Stimulated activated naive CD8-positive, alpha-beta T cell treated with anti-CD3 and anti-CD28 coated beads, Interleukin-15, amount 100 ng/mL, for 72 hours (primary cell): Measurements from ENCODE around the gene SMCO1.
"Not testable (repeated sequence)": the region's sequence is repeated elsewhere in the genome, so short reads cannot be mapped to it uniquely, and the experiment has no call there.

Experiments
- ATAC-seq: fragments of 150-1000 bp; cut with Tn5 transposase; 2 replicates; pipeline ENCODE4 v1.10.0; 2021; ENCODE audit warnings: mild to moderate bottlenecking, moderate library complexity
- DNase-seq, 2 donors: peaks; one replicate each; pipeline ENCODE4 v3.0.0; 2021 to 2022
- H3K27ac Mint-ChIP-seq, 2 donors: one replicate each; pipeline ENCODE4 v1.8.0; 2022; ENCODE audit warnings: mild to moderate bottlenecking in 2 of 2, mixed read lengths in 2 of 2, moderate library complexity in 2 of 2
- H3K27me3 Mint-ChIP-seq: one replicate; pipeline ENCODE4 v1.8.0; 2022; ENCODE audit warnings: mixed read lengths
- H3K4me1 Mint-ChIP-seq: one replicate; pipeline ENCODE4 v1.8.0; 2022; ENCODE audit warnings: mild to moderate bottlenecking, mixed read lengths
- H3K4me3 Mint-ChIP-seq, 2 donors: one replicate each; pipeline ENCODE4 v1.8.0; 2022; ENCODE audit warnings: mild to moderate bottlenecking in 2 of 2, mixed read lengths in 2 of 2, moderate library complexity in 1 of 2
- H3K9me3 Mint-ChIP-seq, 2 donors: one replicate each; pipeline ENCODE4 v1.8.0; 2022; ENCODE audit warnings: mixed read lengths in 2 of 2

Gene SMCO1

GRCh38 chr3:196537319-196537984, 22.3 kb upstream of the SMCO1 start:
- Mint-ChIP-seq H3K27me3 (no peaks in the 10 kb centered on the region), H3K4me1 (peaks cover 6% of the 10 kb centered on the region), H3K4me3 (no peak overlapping the region), H3K9me3 (no peaks in the 10 kb centered on the region), H3K27ac (peak overlapping the region in 1 of 2 donors; percentile 69)
- peak; percentile 49 to 55 for DNase-seq
- no peak for ATAC-seq

DNA sequence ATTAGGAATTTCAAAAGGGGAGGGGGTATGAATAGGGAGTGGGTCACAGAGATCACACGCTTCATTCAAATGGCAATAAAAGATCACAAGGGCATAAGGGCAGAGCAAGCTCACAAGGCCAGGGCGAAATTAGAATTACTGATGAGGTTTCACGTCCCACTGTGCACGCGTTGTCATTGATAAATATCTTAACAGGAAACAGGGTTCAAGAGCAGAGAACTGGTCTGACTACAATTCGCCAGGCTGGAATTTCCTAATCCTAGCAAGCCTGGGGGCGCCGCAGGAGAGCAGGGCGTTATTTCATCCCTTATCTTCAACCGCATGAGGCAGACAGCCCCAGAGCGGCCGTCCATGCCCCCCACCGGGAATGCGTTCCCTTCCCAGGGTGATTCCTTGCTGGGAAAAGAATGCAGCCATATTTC, 18.1 kb upstream of the SMCO1 start:
- Mint-ChIP-seq H3K27me3 (no peaks in the 10 kb centered on the region), H3K4me3 (no peak overlapping the region), H3K27ac (no peak overlapping the region), H3K4me1 (peaks cover 6% of the 10 kb centered on the region), H3K9me3 (no peaks in the 10 kb centered on the region)
- DNase-seq (no peak), ATAC-seq (no peak)

DNA sequence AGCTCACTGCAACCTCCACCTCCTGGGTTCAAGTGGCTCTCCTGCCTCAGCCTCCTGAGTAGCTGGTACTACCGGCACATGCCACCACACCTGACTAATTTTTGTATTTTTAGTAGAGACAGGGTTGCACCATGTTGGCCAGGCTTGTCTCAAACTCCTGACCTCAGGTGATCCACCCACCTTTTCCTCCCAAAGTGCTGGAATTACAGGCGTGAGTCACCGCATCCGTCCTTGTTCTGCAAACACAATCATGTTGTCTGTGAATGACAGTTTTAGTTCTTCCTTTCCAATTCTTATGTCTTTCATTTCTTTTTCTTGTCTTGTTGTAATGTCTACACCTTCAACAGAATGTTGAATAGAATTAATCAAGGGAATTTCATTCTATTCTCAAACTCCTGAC, 16.3 kb upstream of the SMCO1 start:
- Mint-ChIP-seq H3K4me3 (no peak overlapping the region), H3K9me3 (no peaks in the 10 kb centered on the region), H3K27ac (no peak overlapping the region), H3K4me1 (peaks cover 10% of the 10 kb centered on the region), H3K27me3 (no peaks in the 10 kb centered on the region)
- DNase-seq (no peak), ATAC-seq (no peak)

DNA sequence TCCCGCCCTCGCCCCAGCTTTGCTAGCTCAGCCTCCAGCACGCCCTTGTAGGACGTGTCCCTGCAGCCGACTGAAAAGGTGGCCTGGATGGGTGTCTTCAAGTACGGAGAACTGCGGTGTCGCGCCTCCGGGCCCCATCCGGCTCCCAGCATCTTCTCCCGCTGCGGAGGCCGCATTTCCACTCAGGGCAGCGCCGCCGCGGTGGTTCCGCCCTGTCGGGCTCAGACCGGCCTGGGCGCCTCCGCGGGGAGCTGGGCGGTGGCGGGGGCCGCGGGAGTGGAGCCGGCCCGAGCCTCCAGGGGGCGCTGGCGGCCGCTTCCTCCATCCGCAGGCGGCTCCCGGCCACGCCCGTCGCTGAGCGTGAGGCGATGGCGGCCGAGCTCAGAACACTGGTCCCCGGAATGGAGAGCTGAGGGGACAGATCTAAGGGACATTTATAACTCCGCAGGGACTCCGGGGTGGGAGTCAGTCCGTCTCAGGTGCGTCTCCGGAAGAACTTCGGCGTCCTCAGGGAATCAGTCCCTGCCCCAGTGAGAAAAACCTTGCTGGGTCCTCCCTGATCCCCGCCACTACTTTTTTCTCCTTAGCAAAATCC, 13.6 kb upstream of the SMCO1 start:
- Mint-ChIP-seq H3K27me3 (no peaks in the 10 kb centered on the region), H3K9me3 (no peaks in the 10 kb centered on the region), H3K27ac (peak overlapping the region; percentile 61 to 89), H3K4me3 (peak overlapping the region; percentile 77 to 83), H3K4me1 (peaks cover 10% of the 10 kb centered on the region)
- peak; percentile 98 for ATAC-seq
- peak; percentile 89 to 96 for DNase-seq

- Mint-ChIP-seq H3K4me1 (peaks cover 10% of the 10 kb centered on the region), H3K27ac (no peak overlapping the region), H3K9me3 (peaks cover 18 to 21% of the 10 kb centered on the region in 2 donors), H3K27me3 (no peaks in the 10 kb centered on the region), H3K4me3 (no peak overlapping the region)
- DNase-seq (no peak), ATAC-seq (no peak)
Observed at GRCh38 chr3:196525141-196525540, 10.0 kb upstream of the SMCO1 start.

GRCh38 chr3:196524527-196524926, 9.4 kb upstream of the SMCO1 start:
- H3K27me3 Mint-ChIP-seq, result no peaks in the 10 kb centered on the region
- DNase-seq (no peak), ATAC-seq (no peak)
- H3K27ac Mint-ChIP-seq, result no peak overlapping the region
- no peak overlapping the region for H3K4me3 Mint-ChIP-seq
- H3K4me1 Mint-ChIP-seq, result peaks cover 10% of the 10 kb centered on the region
- peaks cover 24 to 28% of the 10 kb centered on the region in 2 donors for H3K9me3 Mint-ChIP-seq

- ATAC-seq (no peak), DNase-seq (no peak)
- Mint-ChIP-seq H3K4me3 (no peak overlapping the region), H3K27me3 (no peaks in the 10 kb centered on the region), H3K4me1 (peaks cover 10% of the 10 kb centered on the region), H3K27ac (no peak overlapping the region), H3K9me3 (peaks cover 31 to 34% of the 10 kb centered on the region in 2 donors)
Observed at GRCh38 chr3:196523841-196524240, 8.7 kb upstream of the SMCO1 start.

- not testable (repeated sequence) for H3K27me3 Mint-ChIP-seq, DNase-seq, H3K4me1 Mint-ChIP-seq, H3K27ac Mint-ChIP-seq, ATAC-seq, H3K4me3 Mint-ChIP-seq
- peaks cover 33 to 38% of the 10 kb centered on the region in 2 donors for H3K9me3 Mint-ChIP-seq
Observed at GRCh38 chr3:196521291-196521690, 6.1 kb upstream of the SMCO1 start.

- peak in 1 of 2 donors; percentile 26 for DNase-seq
- no peaks in the 10 kb centered on the region for H3K4me1 Mint-ChIP-seq
- H3K9me3 Mint-ChIP-seq, result peaks cover 36 to 42% of the 10 kb centered on the region in 2 donors
- H3K27me3 Mint-ChIP-seq, result no peaks in the 10 kb centered on the region
- no peak overlapping the region for H3K4me3 Mint-ChIP-seq
- no peak for ATAC-seq
- H3K27ac Mint-ChIP-seq, result no peak overlapping the region
Observed at GRCh38 chr3:196519718-196520082, 4.6 kb upstream of the SMCO1 start.

DNA sequence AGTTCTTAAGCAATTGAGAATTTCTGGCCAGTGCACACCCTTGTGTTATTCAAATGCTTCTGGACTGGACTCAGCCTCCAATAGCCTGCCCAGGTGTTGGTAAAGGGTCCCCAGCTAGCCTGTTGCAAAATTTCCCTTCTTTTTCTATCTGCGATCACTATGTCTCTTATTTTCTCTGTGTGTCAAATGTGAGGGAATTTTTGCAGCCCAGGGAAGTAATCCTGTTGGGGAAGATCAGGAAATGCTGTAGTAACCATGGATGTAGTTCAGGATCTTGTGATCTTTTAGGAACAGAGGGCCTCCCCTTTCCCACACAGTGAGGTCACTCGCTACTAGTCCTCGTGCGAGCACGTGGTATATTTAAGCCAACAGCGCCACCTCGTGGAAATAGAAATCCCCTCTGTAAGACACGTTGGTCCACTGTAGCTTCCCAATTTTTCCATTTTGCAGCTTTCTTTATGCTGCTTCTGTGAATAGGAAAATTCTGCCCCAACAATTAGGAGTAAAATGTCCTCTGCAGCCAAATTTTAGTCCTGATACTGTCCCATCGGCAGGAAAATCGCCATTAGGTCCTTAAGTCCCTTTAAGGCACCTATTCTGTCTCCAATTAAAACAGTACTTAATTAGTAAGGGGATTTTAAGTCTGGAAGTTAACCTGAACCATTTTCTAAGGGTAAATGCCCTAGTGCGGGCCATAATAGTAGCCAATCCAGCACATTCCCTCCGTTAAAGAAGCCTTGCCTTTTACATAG, 4.0 kb upstream of the SMCO1 start:
- H3K27me3 Mint-ChIP-seq, result no peaks in the 10 kb centered on the region
- H3K9me3 Mint-ChIP-seq, result peaks cover 37 to 42% of the 10 kb centered on the region in 2 donors
- no peak overlapping the region for H3K27ac Mint-ChIP-seq
- no peak overlapping the region for H3K4me3 Mint-ChIP-seq
- DNase-seq, result peak; percentile 50 to 60
- no peaks in the 10 kb centered on the region for H3K4me1 Mint-ChIP-seq
- ATAC-seq, result peak; percentile 72

DNA sequence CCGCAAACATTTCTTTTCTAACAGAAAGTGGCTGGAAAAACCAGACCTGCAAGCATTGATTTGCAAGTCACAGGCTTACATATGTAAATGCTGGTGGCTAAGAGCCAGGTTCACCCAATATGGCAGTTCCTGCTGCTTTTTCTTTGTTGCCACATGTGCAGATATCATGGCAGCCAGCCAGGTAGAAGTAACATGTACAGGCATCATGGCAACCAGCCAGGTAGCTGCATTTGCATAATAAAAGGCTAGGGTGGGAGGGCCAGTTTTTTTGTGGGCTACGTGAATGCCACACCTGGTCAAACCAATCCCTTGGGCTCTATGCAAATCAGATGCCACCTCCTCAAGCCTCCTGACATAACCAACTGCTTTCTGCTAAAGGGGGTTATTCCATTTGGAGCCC, 2.8 kb upstream of the SMCO1 start:
- no peak overlapping the region for H3K27ac Mint-ChIP-seq
- ATAC-seq (no peak), DNase-seq (no peak)
- H3K4me1 Mint-ChIP-seq, result no peaks in the 10 kb centered on the region
- H3K9me3 Mint-ChIP-seq, result peaks cover 41 to 42% of the 10 kb centered on the region in 2 donors
- H3K4me3 Mint-ChIP-seq, result no peak overlapping the region
- no peaks in the 10 kb centered on the region for H3K27me3 Mint-ChIP-seq

- no peaks in the 10 kb centered on the region for H3K27me3 Mint-ChIP-seq
- no peak overlapping the region for H3K4me3 Mint-ChIP-seq
- DNase-seq (no peak), ATAC-seq (no peak)
- peaks cover under 1% of the 10 kb centered on the region for H3K4me1 Mint-ChIP-seq
- H3K9me3 Mint-ChIP-seq, result peaks cover 41 to 42% of the 10 kb centered on the region in 2 donors
- H3K27ac Mint-ChIP-seq, result no peak overlapping the region
Observed at GRCh38 chr3:196517162-196517800, 2.1 kb upstream of the SMCO1 start.

GRCh38 chr3:196514350-196514716, 813 bp downstream of the SMCO1 start:
- Mint-ChIP-seq H3K27ac (no peak overlapping the region), H3K4me1 (peaks cover 7% of the 10 kb centered on the region), H3K9me3 (peaks cover 13 to 15% of the 10 kb centered on the region in 2 donors), H3K4me3 (no peak overlapping the region), H3K27me3 (no peaks in the 10 kb centered on the region)
- ATAC-seq (no peak), DNase-seq (no peak)

DNA sequence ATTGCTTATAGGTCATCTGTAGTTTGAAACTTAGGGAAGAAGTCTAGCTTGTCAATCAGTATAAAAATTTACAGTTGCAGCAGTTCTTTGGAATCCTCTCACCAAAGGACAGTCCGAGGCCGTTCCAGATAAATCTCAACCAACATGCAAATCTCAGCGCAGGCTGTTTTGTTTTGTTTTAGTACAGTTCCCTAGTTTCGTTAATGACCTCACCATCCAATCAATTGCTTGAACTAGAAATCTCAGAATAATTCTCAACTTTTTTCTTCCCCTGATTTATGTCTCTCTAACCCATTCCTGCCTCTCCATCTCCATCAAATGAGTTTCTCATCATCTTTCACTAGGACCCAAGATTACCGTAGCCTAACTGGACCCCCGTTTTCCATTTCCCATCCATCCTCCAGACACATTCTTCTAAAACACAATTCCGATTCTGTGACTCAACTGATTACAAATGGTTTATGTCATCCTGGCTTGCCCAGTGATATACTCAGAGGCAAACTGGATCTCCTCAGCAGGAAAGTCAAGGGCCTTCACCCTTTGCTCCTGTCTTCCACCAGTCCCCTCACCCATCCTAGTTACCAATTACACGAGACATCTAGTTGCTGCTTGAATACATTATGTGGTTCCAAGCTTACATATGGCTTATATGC, 1.3 kb downstream of the SMCO1 start:
- H3K4me3 Mint-ChIP-seq, result no peak overlapping the region
- peaks cover 7% of the 10 kb centered on the region for H3K4me1 Mint-ChIP-seq
- peaks cover 8 to 10% of the 10 kb centered on the region in 2 donors for H3K9me3 Mint-ChIP-seq
- H3K27ac Mint-ChIP-seq, result no peak overlapping the region
- no peaks in the 10 kb centered on the region for H3K27me3 Mint-ChIP-seq
- DNase-seq, result no peak
- no peak for ATAC-seq

DNA sequence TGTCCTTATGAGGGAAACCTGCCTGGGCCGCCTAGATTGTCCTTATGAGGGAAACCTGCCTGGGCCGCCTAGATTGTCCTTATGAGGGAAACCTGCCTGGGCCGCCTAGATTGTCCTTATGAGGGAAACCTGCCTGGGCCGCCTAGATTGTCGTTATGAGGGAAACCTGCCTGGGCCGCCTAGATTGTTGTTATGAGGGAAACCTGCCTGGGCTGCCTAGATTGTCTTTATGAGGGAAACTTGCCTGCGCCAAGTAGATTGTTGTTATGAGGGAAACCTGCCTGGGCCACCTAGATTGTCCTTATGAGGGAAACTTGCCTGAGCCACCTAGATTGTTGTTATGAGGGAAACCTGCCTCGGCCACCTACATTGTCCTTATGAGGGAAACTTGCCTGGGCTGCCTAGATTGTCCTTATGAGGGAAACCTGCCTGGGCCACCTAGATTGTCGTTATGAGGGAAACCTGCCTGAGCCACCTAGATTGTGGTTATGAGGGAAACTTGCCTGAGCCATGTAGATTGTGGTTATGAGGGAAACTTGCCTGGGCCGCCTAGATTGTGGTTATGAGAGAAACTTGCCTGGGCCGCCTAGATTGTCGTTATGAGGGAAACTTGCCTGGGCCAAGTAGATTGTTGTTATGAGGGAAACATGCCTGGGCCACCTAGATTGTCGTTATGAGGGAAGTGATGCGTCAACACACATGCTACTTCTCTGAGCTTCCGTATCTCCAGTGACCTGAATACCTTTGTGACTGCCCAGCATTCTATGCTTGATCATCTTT, 3.3 kb downstream of the SMCO1 start:
- H3K9me3 Mint-ChIP-seq, result peaks cover 10% of the 10 kb centered on the region in 2 donors
- H3K27me3 Mint-ChIP-seq, H3K27ac Mint-ChIP-seq, H3K4me3 Mint-ChIP-seq, ATAC-seq, H3K4me1 Mint-ChIP-seq: not testable (repeated sequence)
- DNase-seq, result peak in 1 of 2 donors; percentile 29
